Mucosa of rectum (tissue), 2 donors: ENCODE measurements around the gene SLC7A4.

Source experiments
- H3K27ac ChIP-seq, 2 donors: one replicate each; pipeline ENCODE4 v1.7.0; 2013; ENCODE audit warnings: inconsistent platforms in 2 of 2, low read depth in 2 of 2, low read length in 2 of 2
- H3K27me3 ChIP-seq, 2 donors: one replicate each; pipeline ENCODE4 v1.7.0; 2013; ENCODE audit warnings: low read length in 2 of 2; ENCODE audit not compliant: control insufficient read depth in 2 of 2, insufficient read depth in 2 of 2
- H3K36me3 ChIP-seq, 2 donors: one replicate each; pipeline ENCODE4 v1.7.0; 2013; ENCODE audit warnings: low read length in 2 of 2; ENCODE audit not compliant: control insufficient read depth in 2 of 2, insufficient read depth in 2 of 2
- H3K4me1 ChIP-seq, 2 donors: one replicate each; pipeline ENCODE4 v1.7.0; 2013; ENCODE audit warnings: low read length in 2 of 2, mild to moderate bottlenecking in 1 of 2; ENCODE audit not compliant: control insufficient read depth in 2 of 2, insufficient read depth in 2 of 2
- H3K4me3 ChIP-seq, 2 donors: one replicate each; pipeline ENCODE4 v1.7.0; 2013; ENCODE audit warnings: low read length in 2 of 2
- H3K9ac ChIP-seq, 2 donors: one replicate each; pipeline ENCODE4 v1.7.0; 2013; ENCODE audit warnings: low read length in 2 of 2, low read depth in 1 of 2, mild to moderate bottlenecking in 1 of 2
- H3K9me3 ChIP-seq, 2 donors: one replicate each; pipeline ENCODE4 v1.7.0; 2013; ENCODE audit warnings: low read length in 2 of 2; ENCODE audit not compliant: control insufficient read depth in 2 of 2
- donor health status: healthy.
- donor health status: Normal muscosa, but diverticular disease.

SLC7A4 gene

DNA sequence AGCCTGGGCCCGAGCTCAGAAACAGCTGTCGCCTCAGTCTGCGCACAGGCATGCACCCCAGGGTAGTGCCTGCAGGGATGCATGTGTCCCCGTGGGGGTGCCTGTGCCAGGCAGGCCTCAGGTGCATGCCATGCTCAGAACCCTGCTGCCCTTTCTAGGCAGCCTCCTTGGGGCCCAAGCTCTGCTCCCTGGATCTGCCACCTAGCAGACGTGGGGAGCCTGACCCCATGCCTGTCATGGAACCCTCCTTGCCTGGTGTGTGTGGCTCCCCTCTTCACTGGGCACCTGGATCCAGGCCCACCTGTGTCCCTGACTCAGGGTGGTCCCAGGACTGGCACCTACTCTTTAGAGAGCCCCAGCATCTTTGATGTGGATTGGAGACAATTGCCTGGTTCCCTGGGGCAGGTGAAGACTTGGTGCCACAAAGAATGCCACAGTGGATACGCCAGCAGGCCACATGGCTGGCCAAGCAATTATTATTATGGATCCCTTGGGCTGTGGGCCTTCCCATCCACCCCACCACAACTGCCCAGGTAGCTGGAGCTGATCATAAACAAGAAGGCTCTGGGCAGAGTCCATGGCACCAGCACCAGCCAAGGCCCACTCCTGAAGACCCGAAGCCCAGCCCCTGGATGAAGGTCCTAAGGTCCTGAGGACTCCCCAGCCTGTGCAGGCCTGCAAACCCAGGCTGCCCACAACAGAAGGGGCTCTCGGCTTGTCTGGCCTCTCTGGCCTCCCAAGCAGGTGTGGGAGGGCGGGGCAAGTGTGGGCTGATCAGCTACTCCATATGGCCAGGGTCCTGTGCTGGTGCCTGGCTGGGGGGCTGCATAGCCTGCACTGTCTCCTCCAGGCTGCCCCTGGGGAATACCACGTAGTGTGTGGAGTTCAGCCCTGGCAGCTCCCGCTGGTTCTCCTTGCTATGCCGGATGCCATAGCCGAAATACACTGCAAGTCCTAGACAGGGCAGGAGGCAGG lies 3.8 kb downstream of the SLC7A4 start:
- H3K27ac ChIP-seq, result no peak overlapping the region
- peaks cover 0 to 7% of the 10 kb centered on the region in 2 donors for H3K4me1 ChIP-seq
- H3K4me3 ChIP-seq, result no peak overlapping the region
- H3K9ac ChIP-seq, result no peak overlapping the region
- H3K9me3 ChIP-seq, result no peaks in the 10 kb centered on the region
- no peaks in the 10 kb centered on the region for H3K36me3 ChIP-seq
- peaks cover 5% of the 10 kb centered on the region in 2 donors for H3K27me3 ChIP-seq

GRCh38 chr22:21026783-21027692 lies 5.3 kb downstream of the SLC7A4 start:
- no peak overlapping the region for H3K9ac ChIP-seq
- H3K27me3 ChIP-seq, result peaks cover 3 to 5% of the 10 kb centered on the region in 2 donors
- H3K4me3 ChIP-seq, result no peak overlapping the region
- peaks cover 0 to 4% of the 10 kb centered on the region in 2 donors for H3K4me1 ChIP-seq
- no peak overlapping the region for H3K27ac ChIP-seq
- no peaks in the 10 kb centered on the region for H3K9me3 ChIP-seq
- no peaks in the 10 kb centered on the region for H3K36me3 ChIP-seq

DNA sequence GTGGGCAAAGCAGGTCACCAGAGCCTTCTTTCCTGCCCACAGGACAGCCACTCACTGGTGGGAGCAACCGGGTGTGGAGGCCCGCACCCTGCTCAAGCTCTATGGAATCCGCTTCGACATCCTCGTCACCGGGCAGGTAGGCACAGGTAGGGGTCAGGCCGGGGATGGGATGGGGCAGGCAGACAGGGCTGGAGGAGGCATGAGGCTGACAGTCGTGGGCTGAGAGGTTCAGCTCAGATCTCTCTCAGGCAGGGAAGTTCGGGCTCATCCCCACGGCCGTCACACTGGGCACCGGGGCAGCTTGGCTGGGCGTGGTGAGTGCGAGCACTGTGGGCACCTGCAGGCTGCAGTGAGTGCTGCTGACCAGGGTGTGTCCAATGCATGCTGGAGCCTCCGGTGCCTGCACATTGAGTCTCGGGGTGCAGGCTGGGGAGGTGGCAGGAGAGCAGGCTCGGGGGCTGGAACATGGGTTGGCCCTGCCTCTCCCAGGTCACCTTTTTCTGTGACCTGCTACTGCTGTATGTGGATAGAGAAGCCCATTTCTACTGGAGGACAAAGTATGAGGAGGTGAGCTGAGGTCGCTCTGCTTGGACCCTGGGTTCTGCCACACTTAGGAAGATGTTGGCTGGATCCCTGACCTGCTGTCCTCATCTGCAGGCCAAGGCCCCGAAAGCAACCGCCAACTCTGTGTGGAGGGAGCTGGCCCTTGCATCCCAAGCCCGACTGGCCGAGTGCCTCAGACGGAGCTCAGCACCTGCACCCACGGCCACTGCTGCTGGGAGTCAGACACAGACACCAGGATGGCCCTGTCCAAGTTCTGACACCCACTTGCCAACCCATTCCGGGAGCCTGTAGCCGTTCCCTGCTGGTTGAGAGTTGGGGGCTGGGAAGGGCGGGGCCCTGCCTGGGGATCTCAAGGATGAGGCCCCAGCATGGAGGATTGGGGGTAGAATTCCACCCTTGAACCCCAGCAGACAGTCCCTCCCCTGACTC lies 6.3 kb downstream of the SLC7A4 start:
- no peak overlapping the region for H3K4me3 ChIP-seq
- no peak overlapping the region for H3K9ac ChIP-seq
- no peaks in the 10 kb centered on the region for H3K9me3 ChIP-seq
- no peaks in the 10 kb centered on the region for H3K27me3 ChIP-seq
- H3K4me1 ChIP-seq, result no peaks in the 10 kb centered on the region
- H3K36me3 ChIP-seq, result no peaks in the 10 kb centered on the region
- no peak overlapping the region for H3K27ac ChIP-seq

- no peak overlapping the region for H3K4me3 ChIP-seq
- H3K27me3 ChIP-seq, result no peaks in the 10 kb centered on the region
- no peak overlapping the region for H3K9ac ChIP-seq
- H3K27ac ChIP-seq, result no peak overlapping the region
- H3K4me1 ChIP-seq, result no peaks in the 10 kb centered on the region
- H3K36me3 ChIP-seq, result no peaks in the 10 kb centered on the region
- no peaks in the 10 kb centered on the region for H3K9me3 ChIP-seq
Observed at GRCh38 chr22:21025266-21025665, 7.1 kb downstream of the SLC7A4 start.

GRCh38 chr22:21022955-21023614 lies 9.3 kb downstream of the SLC7A4 start:
- Histone ChIP-seq H3K9me3 (no peaks in the 10 kb centered on the region), H3K36me3 (no peaks in the 10 kb centered on the region), H3K27me3 (no peaks in the 10 kb centered on the region), H3K27ac (no peak overlapping the region), H3K4me1 (no peaks in the 10 kb centered on the region), H3K4me3 (no peak overlapping the region), H3K9ac (no peak overlapping the region)

- Histone ChIP-seq H3K4me3 (no peak overlapping the region), H3K27ac (no peak overlapping the region), H3K36me3 (no peaks in the 10 kb centered on the region), H3K9me3 (no peaks in the 10 kb centered on the region), H3K4me1 (no peaks in the 10 kb centered on the region), H3K27me3 (no peaks in the 10 kb centered on the region), H3K9ac (no peak overlapping the region)
Observed at GRCh38 chr22:21022507-21022906, 9.9 kb downstream of the SLC7A4 start.

- no peaks in the 10 kb centered on the region for H3K9me3 ChIP-seq
- H3K27ac ChIP-seq, result no peak overlapping the region
Observed at GRCh38 chr22:21020802-21021429, 11.4 kb downstream of the SLC7A4 start.

GRCh38 chr22:21018314-21018713 lies 14.0 kb downstream of the SLC7A4 start:
- Histone ChIP-seq H3K9me3 (no peaks in the 10 kb centered on the region), H3K9ac (no peak overlapping the region), H3K4me1 (peaks cover 18 to 19% of the 10 kb centered on the region in 2 donors), H3K27ac (no peak overlapping the region), H3K36me3 (no peaks in the 10 kb centered on the region), H3K4me3 (no peak overlapping the region), H3K27me3 (no peaks in the 10 kb centered on the region)

More at GRCh38 chr22:21020802-21021429, 11.4 kb downstream of the SLC7A4 start:
- H3K36me3 ChIP-seq, result no peaks in the 10 kb centered on the region
- no peaks in the 10 kb centered on the region for H3K27me3 ChIP-seq
- no peak overlapping the region for H3K4me3 ChIP-seq
- H3K4me1 ChIP-seq, result peaks cover 0 to 5% of the 10 kb centered on the region in 2 donors
- H3K9ac ChIP-seq, result no peak overlapping the region
